ENCODE data around the gene C19orf12.

The C19orf12 gene

DNA sequence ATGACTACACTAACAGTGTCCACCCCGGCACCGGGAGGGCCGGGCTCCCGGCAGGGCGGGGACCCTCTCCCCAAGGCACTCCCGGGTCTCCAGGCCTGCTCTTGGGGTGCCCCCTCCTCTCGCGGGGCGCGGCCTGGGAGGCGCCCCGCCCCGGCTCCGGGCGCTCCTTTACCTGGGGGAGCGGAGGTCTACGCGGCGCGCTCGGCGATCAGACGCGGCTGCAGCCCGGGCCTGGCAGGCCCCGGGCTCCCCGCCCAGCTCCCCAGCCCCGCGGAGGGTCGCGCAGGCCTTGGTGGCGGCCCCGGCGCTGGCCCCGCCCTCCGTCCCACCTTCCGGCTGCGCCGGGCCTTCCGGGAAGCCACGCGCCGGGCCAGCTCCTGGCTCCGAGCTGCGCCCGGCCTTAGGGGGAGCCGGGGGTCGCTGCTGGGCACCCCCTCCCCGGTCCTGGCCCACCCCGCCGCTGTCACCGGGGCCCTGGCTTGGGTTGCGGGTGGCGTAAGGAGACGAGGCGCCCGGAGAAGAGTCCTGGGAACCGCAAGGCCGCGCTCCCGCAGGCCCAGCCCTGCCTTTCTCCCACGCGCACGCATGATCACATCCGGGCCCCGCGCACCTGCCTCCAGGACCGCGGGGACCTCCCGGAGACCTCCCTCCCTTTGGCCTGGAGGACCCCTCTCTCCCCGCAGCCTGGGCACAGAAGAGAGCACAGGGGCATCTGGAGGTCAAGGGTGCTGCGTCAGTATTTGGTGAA is at the start of gene C19orf12:
C19orf12 (minus strand) TSS at position 309 of the 748 bp plus-strand sequence. CDS start 6,848 bp downstream, outside the sequence.
- peak in 1 of 2 experiments; percentile 60 for DNase-seq

- DNase-seq = no peak
These were observed 49.3 kb upstream of the C19orf12 start for GRCh38 chr19:29764361-29764760.

DNA sequence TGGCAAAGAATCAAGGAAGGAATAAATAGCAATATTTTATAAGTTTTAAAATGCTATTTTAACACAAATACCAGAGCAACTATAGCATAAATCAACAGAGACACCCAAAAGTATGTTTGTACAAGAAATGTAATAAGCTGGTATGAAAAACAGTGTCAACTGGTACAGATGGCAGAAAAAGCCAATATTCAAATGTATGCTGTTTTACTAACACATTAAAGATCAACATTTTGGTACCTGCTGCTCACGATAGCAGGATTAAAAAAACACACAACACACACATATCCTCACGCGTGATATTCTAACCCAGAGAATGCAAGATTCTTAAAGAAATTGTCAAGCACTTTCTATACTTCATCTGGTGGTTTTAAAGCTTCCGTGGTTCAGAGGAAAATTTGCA is 48.1 kb upstream of the C19orf12 start:
- DNase-seq = no peak

GRCh38 chr19:29761575-29762232 is 46.6 kb upstream of the C19orf12 start:
- DNase-seq = no peak

DNA sequence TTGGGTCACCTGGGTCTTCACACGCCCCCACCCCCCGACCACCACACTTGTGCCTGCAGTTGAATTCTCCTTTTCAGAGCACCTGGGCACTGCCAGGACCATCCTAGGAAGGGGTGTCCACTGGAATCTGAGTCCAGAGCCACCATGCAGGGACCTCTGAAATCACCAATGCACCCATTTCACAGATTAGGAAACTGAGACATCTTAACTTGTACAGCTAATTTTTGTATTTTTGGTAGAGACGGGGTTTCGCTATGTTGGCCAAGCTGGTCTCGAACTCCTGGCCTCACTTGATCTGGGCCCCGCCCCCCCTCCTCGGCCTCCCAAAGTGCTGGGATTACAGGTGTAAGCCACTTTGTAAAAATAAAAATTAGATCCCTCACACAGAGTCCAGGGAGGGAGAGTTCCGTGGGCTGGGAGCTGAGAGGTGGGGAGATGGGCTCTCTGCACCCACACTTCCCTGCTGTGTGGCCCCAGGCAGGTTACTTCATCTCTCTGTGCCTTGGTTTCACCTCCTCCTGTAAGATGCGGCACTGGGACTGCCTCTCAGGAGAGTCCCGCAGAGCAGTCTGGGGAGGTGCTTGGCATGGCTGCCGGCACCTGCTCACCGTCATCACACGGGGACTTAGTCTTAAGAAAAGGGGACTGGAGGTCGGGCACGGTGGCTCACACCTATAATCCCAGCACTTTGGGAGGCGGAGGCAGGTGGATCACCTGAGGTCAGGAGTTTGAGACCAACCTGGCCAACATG is 45.9 kb upstream of the C19orf12 start:
- DNase-seq = no peak

GRCh38 chr19:29759359-29759758 is 44.3 kb upstream of the C19orf12 start:
- DNase-seq = no peak

- DNase-seq = no peak
These were observed 43.8 kb upstream of the C19orf12 start for GRCh38 chr19:29758863-29759262.

GRCh38 chr19:29757551-29757950 is 42.5 kb upstream of the C19orf12 start:
- no peak for DNase-seq

DNA sequence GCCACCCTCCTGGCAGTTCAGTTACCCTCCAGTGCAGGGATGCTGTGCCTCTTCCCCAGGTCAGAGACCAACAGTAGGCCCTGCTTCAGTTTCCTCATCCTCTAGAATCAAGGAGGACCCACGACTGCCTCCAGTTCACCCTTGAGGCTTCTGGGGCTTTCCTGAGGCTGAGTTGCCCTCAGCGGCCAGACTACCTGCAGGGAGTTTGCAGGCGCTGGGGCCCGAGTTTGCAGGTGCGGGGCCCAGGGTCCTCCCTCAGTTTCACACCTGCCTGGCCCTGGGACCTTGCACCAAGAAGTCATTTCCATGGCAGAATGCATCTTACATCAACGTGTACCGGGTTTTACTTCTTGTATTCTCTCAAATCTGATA is 38.9 kb upstream of the C19orf12 start:
- no peak for DNase-seq

DNA sequence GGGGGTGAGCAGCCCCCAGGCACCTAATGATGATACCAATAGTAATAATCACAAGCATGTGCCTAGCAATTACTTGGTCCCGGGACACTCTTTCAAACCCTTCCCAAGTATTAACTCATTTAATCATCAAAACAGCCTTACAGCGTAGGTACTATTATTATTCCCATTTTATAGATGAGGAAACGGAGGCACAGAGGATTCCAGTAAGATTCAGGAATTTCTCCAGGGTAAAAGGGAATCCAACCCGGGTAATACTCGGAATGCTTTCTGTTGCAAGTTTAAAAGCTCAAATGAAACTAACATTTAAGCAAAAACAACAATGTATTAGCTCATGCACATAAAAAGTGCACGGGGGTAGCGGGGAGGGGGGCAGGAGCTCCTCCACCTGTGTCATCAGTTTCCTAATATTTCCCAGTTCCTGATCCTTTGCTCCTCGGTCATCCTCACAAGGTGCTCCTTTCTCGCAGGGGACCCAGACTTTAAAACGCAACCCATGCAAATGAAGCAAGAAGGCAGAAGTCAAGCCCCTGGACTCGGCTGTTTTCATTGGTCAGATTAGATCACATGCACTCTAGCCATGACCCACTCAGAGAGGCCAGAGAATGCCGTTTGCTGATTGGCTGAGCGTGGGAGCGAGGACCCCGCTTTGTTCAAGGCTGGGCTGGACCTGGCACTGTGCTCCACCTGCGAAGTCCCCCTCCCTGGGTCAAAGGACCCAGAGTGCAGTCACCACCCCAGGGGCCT is 38.3 kb upstream of the C19orf12 start:
- no peak for DNase-seq

- no peak for DNase-seq
These were observed 37.5 kb upstream of the C19orf12 start for GRCh38 chr19:29752450-29753025.

GRCh38 chr19:29751932-29752331 is 36.9 kb upstream of the C19orf12 start:
- no peak for DNase-seq

GRCh38 chr19:29750001-29750400 is 34.9 kb upstream of the C19orf12 start:
- no peak for DNase-seq

- DNase-seq = no peak
These were observed 34.2 kb upstream of the C19orf12 start for GRCh38 chr19:29748996-29749849.

GRCh38 chr19:29745253-29745652 is 30.2 kb upstream of the C19orf12 start:
- no peak for DNase-seq

- DNase-seq = no peak
These were observed 28.6 kb upstream of the C19orf12 start for GRCh38 chr19:29743681-29744080.

GRCh38 chr19:29741776-29742175 is 26.7 kb upstream of the C19orf12 start:
- DNase-seq = no peak

GRCh38 chr19:29741226-29741625 is 26.2 kb upstream of the C19orf12 start:
- no peak for DNase-seq

DNA sequence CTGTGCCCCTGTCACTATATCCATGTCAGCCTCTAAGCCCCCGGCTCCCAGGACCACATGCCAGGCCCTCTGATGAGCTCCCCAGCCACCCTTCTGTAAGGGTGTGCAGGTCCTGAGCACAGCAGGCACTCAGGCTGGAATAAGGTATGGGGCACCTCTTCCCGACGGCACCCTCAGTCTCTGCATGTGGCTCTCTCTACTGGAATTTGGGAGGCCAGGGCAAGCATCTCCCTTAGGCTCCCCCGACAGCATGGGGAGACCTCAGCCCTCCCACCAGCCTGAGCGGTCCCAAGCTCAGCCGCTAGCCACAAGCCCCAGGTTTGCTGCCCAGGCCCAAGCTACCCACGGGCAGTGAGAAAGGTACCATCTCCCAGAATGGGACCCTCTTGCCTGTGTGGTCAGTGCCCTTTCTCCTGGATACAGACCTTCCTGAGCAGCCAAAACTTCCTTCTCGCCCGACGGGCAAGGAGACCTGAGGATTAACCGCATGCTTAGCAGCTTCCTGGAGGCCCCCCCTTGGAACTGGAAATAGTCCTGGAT is 22.5 kb upstream of the C19orf12 start:
- DNase-seq = no peak

- no peak for DNase-seq
These were observed 20.8 kb upstream of the C19orf12 start for GRCh38 chr19:29735829-29736228.

DNA sequence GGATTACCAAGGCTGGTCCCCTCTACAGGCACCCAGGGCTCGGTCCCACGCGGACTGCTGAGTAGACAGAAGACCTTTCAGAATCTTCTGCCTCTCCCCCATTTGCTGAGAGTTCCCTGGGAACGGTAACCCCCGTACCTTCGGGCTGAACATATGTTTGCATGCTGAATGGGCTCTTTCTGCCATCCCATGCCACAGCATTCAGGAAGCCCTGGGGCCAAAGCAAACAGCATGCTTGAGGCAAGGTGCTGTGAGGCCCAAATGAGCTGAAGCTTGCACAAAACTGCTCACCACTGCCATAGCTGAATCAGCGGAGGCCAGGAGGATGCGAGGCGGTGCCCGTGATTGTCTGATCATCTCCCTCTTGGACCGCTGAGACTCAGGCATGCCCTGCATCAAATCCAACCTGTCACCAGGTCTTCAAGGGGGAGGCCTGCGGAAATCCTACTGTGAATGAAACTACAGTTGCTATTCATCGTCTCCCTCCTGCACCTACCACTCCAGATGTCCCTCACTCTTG is 16.3 kb upstream of the C19orf12 start:
- DNase-seq = no peak
